ENCODE measurements around the gene SMYD3. TPM values are rescaled to one million over a fixed set of nuclear protein-coding genes. Genes with fewer than 3 reads are reported as not detected.

SMYD3 gene
- total and polyA plus RNA-seq, 9 of the 15 experiments (the other 6 are each of a cell fraction or from before 2014, with no cell fraction given), result 128 to 440 (median 197) TPM

DNA sequence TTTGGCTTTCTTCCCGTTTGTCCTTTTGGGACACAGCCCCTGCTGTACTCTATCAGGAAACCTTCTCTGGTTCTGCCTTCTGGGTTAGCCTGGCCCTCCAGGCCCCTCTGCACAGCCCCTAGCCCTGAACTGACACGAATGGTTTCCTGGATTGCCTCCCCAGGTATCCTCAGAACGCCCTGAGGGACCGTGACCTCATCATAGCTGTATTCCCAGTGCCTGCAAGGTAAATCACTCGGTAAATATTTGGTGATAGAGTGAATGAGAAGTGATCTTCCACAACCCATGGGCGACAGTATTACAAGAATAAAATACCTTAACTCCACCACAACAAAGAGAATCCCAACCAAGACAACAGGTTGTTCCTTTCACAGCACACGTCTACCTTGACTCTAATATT is 637.2 kb downstream of the SMYD3 start:
- Histone ChIP-seq H2AFZ (ENCODE audit: low read depth, low read length) (no peak overlapping the region), H3K27ac (ENCODE audit: extremely low read depth, low read depth, low read length) (no peak overlapping the region), H3K9me3 (replicated peaks; ENCODE audit: control insufficient read depth, insufficient read depth, low read depth, low read length) (no peaks in the 10 kb centered on the region), H3K36me3 (ENCODE audit: control insufficient read depth, insufficient read depth, low read length) (peaks cover 86% of the 10 kb centered on the region), H4K20me1 (replicated peaks; ENCODE audit: control insufficient read depth, insufficient read depth, low read length) (0 out of 2 replicates have a peak, but pooled peaks cover 3% of the 10 kb centered on the region), H3K9ac (ENCODE audit: insufficient read depth in 1 of 2, low read depth in 2 of 2, low read length in 2 of 2) (no peak overlapping the region; a peak in 1 of 4 replicates), H3K79me2 (ENCODE audit: control insufficient read depth, insufficient read depth, low read length) (peaks cover 29% of the 10 kb centered on the region; the same call in 2 of the 3 replicates), H3K4me1 (replicated peaks in 1 of 2; ENCODE audit: control insufficient read depth in 2 of 2, insufficient read depth in 2 of 2, low read length in 2 of 2) (peaks cover 2 to 8% of the 10 kb centered on the region in 2 experiments; a peak in 3 of 5 replicates), H3K4me3 (no peak overlapping the region), H3K27me3 (ENCODE audit: control insufficient read depth in 2 of 2, insufficient read depth in 2 of 2, low read length in 2 of 2) (no peaks in the 10 kb centered on the region), H3K4me2 (ENCODE audit: insufficient read depth, low read length) (no peak overlapping the region), H3K9me1 (ENCODE audit: control insufficient read depth, insufficient read depth, low read length) (no peaks in the 10 kb centered on the region)
- no peak for DNase-seq (ENCODE audit: extremely low read depth in 1 of 4, low spot score in 3 of 4)
- CTCF ChIA-PET (ENCODE audit: low intra/inter-chr PET ratio), result no interaction called here
- in situ Hi-C loops (cut with MboI) (no loop called here), intact Hi-C loops (cut with micrococcal nuclease) (no loop called here)
- no TSS peak for BruUV-seq (replicated peaks)
- ATAC-seq, result no peak
- POLR2A ChIA-PET, result interaction anchor here (1.0 to 1.1 kb wide), 2 partner anchors 9 to 12 kb away, joined by 3 to 5 read pairs; no protein-coding TSS in a partner anchor
- 85% methylated on average over 7 of the region's 7 CpGs for whole genome bisulfite sequencing (ENCODE audit: insufficient coverage, low coverage, missing lambda C conversion rate)
- FAIRE-seq, result no peak
- no peak for TF ChIP-seq ZNF175 (CRISPR knock-in tag; IDR thresholded peaks at IDR 0.05; ENCODE audit: low read depth)
- TF ChIP-seq KDM4B (IDR thresholded peaks at IDR 0.05; ENCODE audit: borderline replicate concordance in 2 of 2, low read depth in 1 of 2), result no peak
- no peak for TF ChIP-seq SLC30A9 (CRISPR knock-in tag; IDR thresholded peaks at IDR 0.05)
- TF ChIP-seq ZFX (CRISPR knock-in tag; IDR thresholded peaks at IDR 0.05), result no peak
- no peak for TF ChIP-seq STAT5A (IDR thresholded peaks at IDR 0.05; ENCODE audit: borderline replicate concordance, low read length)
- TF ChIP-seq, protein P1, sequence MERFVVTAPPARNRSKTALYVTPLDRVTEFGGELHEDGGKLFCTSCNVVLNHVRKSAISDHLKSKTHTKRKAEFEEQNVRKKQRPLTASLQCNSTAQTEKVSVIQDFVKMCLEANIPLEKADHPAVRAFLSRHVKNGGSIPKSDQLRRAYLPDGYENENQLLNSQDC (CRISPR knock-in tag; IDR thresholded peaks at IDR 0.05), result no peak
- no peak for TF ChIP-seq KLF1 (tag; IDR thresholded peaks at IDR 0.05)
- no peak for TF ChIP-seq ZBTB11 (CRISPR knock-in tag; IDR thresholded peaks at IDR 0.05)
- TF ChIP-seq HSF4 (CRISPR knock-in tag; IDR thresholded peaks at IDR 0.05; ENCODE audit: borderline replicate concordance), result no peak

All from K562 (cell line).